HG03442 (cell line): ENCODE results near the gene PPP3R1.

ENCODE experiments used
- ATAC-seq: cut with Tn5 transposase; IDR thresholded peaks from one replicate; pipeline ENCODE4 v1.9.1; 2021; ENCODE audit warnings: mild to moderate bottlenecking, moderate library complexity; ENCODE audit not compliant: unreplicated experiment

Gene PPP3R1

GRCh38 chr2:68236103-68236734 lies 16.1 kb downstream of the PPP3R1 start:
- ATAC-seq: no peak

DNA sequence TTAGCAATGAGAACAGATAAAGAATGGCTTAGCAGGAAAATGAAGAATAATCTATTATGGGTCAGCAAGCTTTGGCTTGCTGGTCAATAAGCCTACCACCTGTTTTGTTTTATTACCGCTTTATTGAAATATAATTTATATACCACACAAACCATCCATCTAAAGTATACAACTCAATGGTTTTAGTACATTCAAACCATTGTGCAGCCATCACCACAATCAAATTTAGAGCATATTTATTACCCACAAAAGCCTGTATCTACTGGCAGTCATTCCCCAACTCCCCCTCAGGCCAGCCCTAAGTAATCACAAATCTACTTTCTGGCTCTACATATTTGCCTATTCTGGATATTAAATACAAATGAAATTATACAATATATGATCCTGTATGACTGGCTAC lies 17.2 kb downstream of the PPP3R1 start:
- ATAC-seq: no peak

- no peak for ATAC-seq
Measured at GRCh38 chr2:68234405-68234804, 17.9 kb downstream of the PPP3R1 start.

- ATAC-seq: no peak
Measured at GRCh38 chr2:68231061-68231372, 21.3 kb downstream of the PPP3R1 start.

DNA sequence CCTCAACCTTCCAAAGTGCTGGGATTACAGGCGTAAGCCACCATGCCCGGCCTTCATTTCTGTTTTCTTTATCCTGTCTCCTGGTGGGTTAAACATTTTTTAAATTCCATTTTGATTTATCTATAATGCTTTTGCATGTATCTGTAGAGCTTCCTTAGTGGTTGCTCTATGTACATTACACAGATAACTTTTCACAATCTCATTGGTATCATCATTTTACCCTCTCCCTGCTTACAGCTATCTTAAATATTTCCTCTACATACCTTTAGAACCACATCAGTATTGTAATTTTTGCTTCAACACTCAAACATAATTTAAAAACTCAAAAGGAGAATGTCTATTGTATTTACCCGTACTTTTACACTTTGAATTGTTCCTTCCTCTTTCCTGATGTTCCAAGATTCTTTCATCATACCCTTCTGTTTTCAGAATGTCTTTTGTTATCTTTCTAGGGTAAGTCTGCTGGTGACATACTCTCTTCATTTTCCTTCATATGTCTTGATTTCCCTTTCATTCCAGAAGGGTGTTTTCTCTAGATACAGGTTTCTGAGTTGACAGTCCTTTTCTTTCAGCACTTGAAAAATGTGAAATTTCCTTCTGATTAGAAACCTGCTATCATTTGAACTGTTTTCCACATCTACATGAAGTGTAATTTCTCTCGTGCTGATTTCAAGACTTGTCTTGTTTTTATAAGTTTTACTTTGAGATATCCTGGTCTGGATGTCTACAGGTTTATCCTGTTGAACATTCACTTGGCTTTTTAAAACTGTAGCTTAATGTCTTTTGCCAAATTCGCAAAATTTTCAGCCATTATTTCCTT lies 21.9 kb downstream of the PPP3R1 start:
- ATAC-seq: no peak

- no peak for ATAC-seq
Measured at GRCh38 chr2:68226794-68227193, 25.5 kb downstream of the PPP3R1 start.

GRCh38 chr2:68225119-68225632 lies 27.2 kb downstream of the PPP3R1 start:
- ATAC-seq: peak; percentile 86

DNA sequence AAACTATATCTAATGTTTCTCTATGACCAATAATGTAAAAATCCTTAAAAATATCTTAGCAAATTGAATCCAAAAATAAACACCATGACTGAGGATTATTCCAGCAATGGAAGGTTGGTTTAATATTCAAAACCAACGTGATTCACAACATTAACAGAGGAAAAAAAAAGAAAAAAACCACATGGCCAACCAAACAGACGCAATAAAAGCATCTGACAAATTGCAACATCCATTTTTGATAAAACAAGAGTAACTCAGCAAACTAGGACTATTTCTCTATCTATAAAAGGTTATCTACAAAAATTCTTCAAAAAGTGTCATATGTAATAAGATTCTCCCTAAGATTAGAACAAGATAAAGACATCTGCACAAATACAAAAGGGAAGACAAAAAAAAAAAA lies 28.9 kb downstream of the PPP3R1 start:
- ATAC-seq: no peak

DNA sequence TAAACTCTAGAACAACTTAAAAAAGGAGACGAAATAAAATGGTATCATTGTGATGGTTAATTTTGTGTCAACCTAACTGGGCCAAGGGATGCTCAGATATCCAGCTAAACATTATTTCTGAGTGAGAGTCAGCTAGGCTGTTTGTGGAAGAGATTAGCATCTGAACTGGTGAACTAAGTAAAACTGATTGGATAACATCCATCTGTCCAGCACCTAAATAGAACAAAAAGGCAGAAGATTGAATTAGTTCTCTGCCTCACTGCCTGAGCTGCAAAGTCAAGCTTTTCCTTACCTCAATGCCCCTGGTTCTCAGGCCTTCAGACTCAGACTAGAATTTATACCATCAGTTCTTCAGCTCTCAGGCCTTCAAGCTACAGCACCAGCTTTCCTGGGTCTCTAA lies 30.0 kb downstream of the PPP3R1 start:
- ATAC-seq: no peak

DNA sequence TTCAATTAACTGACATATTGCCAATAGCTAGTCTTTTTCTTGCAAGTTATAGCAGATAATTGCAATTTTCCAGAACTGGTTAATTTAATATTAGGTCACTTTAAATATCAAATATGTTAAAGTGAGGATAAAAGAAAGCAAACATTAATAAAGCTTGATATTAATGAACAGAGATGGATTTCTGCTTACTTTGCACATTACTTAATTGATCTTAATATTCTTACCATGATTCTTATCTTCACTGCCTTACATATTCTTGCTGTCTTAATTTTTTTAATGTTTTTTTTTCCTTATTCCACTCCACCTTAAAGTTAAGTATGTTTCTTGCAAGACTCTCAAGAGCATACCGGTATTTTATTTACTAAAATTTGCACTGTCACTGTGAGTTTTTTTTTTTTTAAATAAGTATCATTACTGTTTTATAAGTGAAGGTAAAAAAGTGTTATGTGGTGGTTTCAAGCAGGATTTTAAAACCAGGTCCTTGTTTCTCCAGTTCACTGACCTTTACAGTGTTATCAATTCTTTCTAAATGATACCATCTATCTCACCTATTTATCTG lies 33.9 kb downstream of the PPP3R1 start:
- no peak for ATAC-seq

- ATAC-seq: no peak
Measured at GRCh38 chr2:68217729-68218128, 34.6 kb downstream of the PPP3R1 start.

DNA sequence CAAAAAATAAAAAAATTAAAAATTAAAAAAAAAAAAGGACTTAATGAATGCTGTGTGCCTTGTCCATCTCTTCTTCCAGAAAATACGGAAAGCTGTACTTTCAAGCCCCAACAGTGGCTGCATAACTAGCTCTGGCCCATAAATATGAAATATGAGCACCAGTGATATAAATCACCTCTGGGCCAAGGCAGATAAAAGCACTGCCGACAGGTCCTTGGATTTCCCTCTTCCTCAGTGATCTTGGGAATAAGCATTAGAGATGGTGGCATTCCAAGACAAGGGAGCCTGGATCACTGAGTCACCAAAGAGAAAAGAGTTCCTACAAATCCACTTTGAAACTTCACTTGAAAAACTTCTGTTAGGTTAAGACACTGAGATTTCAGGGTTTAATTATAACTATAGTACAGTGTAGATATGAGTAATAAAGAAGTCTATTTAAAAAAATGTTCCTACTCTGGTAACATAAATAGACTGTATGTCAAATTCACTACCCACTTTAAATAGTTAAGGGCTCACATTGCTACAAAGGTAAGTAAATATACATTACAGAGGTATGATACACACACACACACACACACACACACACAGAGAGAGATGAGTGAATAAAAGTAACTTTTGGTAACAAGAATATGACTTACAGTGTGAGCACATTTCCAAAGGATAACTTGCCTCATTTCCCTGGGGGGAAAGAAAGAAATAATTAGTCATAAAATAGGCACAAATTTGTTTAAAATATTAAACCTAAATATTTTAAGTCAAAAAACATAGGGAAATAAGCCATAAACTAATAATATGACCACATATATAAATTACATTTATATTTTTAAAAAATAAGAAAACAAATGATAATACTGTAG lies 35.6 kb downstream of the PPP3R1 start:
- ATAC-seq: peak; percentile 36

- peak; percentile 68 for ATAC-seq
Measured at GRCh38 chr2:68214381-68214780, 38.0 kb downstream of the PPP3R1 start.

DNA sequence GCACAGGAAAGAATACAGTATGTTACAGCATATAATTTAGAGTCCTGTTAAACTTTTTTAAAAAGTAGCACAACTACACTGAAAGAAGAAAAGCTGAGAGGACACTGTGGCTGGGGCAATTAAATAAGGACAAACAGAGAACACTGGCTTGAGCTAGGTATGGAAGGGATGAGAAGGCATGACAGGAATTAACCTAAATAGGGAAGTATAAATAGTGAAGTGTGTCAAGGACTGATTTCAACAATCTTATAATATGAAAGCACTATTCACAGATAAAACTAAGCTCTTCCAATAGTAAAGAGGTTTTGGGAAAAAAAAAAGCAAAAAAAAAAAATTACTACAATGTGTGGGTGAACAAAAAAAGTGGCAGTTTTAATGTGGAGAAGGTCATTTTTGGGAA lies 45.5 kb downstream of the PPP3R1 start:
- no peak for ATAC-seq

DNA sequence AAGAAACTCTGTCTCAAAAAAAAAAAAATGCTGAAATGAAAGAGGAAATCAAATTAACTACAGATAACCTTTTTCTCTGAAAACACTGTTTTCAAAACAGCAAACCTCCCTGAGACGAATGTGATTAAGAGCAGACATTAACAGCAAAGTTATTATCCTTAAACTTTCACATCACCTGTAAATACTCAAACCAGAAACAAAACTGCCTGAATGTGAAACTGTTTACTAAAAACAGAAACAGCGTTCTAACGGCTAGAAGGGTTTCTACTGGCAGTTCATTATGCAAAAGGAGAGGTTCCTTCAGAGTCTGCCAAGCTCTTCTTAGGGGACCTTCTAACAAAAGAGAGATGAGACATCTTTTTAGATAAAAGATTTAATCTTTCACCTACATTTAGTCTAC lies 48.7 kb downstream of the PPP3R1 start:
- ATAC-seq: peak; percentile 93

DNA sequence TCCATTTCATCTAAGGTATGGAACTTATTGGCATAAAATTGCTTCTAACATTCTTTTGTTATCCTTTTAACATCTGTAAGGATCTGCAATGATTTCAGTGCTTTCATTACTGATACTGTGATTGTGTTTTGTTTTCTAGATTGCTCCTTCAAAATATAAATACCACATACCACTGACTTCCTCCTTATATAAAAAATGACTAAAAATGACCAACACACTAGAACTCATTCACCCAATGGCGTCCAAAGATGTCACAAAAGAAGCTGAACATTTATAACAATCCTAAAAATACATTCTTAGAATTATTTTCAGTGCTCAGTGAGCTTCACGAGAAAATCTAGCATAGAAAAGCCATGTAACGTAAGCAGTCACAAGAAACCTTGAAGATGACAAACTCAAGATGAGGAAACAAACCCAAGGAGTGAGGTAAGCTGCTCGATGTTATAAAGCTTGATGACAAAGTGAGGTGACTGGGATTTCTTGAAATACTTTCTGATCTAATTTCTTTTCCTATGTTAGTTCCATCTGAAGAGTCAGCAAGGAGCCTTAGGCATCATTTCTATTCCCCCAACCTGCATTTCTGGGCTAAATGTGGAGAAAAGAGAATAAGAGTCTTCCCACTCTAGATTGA lies 52.1 kb downstream of the PPP3R1 start:
- ATAC-seq: no peak

DNA sequence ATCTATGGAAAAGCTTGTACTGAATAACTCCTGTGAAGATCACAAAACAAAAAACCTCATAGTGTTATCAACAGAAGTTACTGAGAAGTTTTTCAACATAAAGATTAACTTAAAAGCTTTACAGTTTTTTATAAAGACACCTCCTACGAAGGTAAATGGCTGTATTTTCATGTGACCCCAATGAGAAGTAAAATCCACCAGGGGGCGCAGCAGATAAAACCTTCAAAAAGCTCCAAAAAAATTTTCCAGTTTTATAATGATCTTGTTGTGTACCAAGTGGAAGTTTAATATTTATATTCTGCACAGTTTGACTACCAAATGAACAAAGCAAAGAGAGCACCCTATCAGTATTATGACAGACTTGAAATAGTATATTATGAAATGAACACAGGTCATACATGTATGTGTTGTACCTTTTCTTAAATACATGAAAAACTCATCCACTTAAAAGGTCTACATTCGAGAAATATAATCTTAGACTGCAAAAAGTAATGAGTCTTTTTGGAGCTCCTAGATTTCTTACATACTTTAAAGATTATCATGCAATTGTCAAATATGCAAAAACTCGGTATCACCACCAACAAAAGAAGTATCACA lies 56.1 kb downstream of the PPP3R1 start:
- ATAC-seq: no peak

DNA sequence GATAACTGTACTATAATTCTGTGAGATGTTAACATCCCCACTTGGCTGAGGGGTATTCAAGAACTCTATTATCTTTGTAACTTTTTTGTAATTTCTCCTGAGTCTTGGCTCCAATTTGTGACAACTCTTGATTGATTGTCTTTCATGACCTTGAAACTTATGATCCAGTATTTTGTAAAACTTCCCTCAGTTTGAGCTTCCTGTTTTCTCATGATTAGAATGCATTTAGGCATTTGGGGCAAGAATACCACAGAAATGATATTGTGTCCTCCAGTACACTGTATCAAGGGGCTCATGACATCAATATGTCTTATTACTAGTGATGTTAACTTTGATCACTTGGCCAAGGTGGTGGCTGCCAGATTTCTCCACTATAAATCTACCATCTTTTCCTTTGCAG lies 57.2 kb downstream of the PPP3R1 start:
- ATAC-seq: no peak

- no peak for ATAC-seq
Measured at GRCh38 chr2:68193787-68194372, 58.5 kb downstream of the PPP3R1 start.

GRCh38 chr2:68193144-68193543 lies 59.2 kb downstream of the PPP3R1 start:
- ATAC-seq: no peak
